GM19324 (cell line): ENCODE data around the gene UIMC1.
"Not testable (repeated sequence)": the region's sequence is repeated elsewhere in the genome, so short reads cannot be mapped to it uniquely, and the experiment has no call there.

Source experiments
- ATAC-seq: cut with Tn5 transposase; IDR thresholded peaks from one replicate; pipeline ENCODE4 v1.9.1; 2021; ENCODE audit warnings: mild to moderate bottlenecking, moderate library complexity; ENCODE audit not compliant: unreplicated experiment, low FRiP score

Gene UIMC1

GRCh38 chr5:177006265-177006972 is at the start of gene UIMC1:
UIMC1 (minus strand) TSS chr5:177006779; CDS start chr5:176982615, 24,164 bp downstream.
- ATAC-seq: peak; percentile 80

GRCh38 chr5:177049285-177049684 is 42.7 kb upstream of the UIMC1 start:
- no peak for ATAC-seq

- not testable (repeated sequence) for ATAC-seq
Measured at GRCh38 chr5:177048531-177048930, 42.0 kb upstream of the UIMC1 start.

GRCh38 chr5:177045631-177046030 is 39.1 kb upstream of the UIMC1 start:
- no peak for ATAC-seq

GRCh38 chr5:177044641-177045040 is 38.1 kb upstream of the UIMC1 start:
- no peak for ATAC-seq

- no peak for ATAC-seq
Measured at GRCh38 chr5:177043958-177044357, 37.4 kb upstream of the UIMC1 start.

GRCh38 chr5:177043114-177043513 is 36.5 kb upstream of the UIMC1 start:
- ATAC-seq: no peak

GRCh38 chr5:177041936-177042335 is 35.4 kb upstream of the UIMC1 start:
- ATAC-seq: no peak

- ATAC-seq: no peak
Measured at GRCh38 chr5:177040814-177041420, 34.3 kb upstream of the UIMC1 start.

GRCh38 chr5:177036921-177037320 is 30.3 kb upstream of the UIMC1 start:
- ATAC-seq: no peak

- ATAC-seq: no peak
Measured at GRCh38 chr5:177036443-177036842, 29.9 kb upstream of the UIMC1 start.

- ATAC-seq: no peak
Measured at GRCh38 chr5:177035976-177036375, 29.4 kb upstream of the UIMC1 start.

- no peak for ATAC-seq
Measured at GRCh38 chr5:177029498-177029897, 22.9 kb upstream of the UIMC1 start.

- ATAC-seq: no peak
Measured at GRCh38 chr5:177027665-177028064, 21.1 kb upstream of the UIMC1 start.

- ATAC-seq: no peak
Measured at GRCh38 chr5:177025101-177025601, 18.6 kb upstream of the UIMC1 start.

- no peak for ATAC-seq
Measured at GRCh38 chr5:177024559-177024958, 18.0 kb upstream of the UIMC1 start.

GRCh38 chr5:177023303-177023664 is 16.7 kb upstream of the UIMC1 start:
- no peak for ATAC-seq

GRCh38 chr5:177022386-177023302 is 16.1 kb upstream of the UIMC1 start, which contains the start of gene ZNF346:
ZNF346 (plus strand) TSS chr5:177022696; CDS start chr5:177022739, 43 bp downstream.
- ATAC-seq: peak; percentile 85

- ATAC-seq: no peak
Measured at GRCh38 chr5:177020033-177020432, 13.5 kb upstream of the UIMC1 start.

- no peak for ATAC-seq
Measured at GRCh38 chr5:177018341-177018740, 11.8 kb upstream of the UIMC1 start.

- no peak for ATAC-seq
Measured at GRCh38 chr5:177015156-177015555, 8.6 kb upstream of the UIMC1 start.
